LNCAP (cell line): Measurements from ENCODE around the gene DHX8.

ENCODE experiments used
- TF ChIP-seq, protein P1 (sequence below): fragments of 450-650 bp; IDR thresholded peaks from 2 replicates; pipeline ENCODE4 v1.5.1; 2017; ENCODE audit warnings: mild to moderate bottlenecking

DHX8 gene

DNA sequence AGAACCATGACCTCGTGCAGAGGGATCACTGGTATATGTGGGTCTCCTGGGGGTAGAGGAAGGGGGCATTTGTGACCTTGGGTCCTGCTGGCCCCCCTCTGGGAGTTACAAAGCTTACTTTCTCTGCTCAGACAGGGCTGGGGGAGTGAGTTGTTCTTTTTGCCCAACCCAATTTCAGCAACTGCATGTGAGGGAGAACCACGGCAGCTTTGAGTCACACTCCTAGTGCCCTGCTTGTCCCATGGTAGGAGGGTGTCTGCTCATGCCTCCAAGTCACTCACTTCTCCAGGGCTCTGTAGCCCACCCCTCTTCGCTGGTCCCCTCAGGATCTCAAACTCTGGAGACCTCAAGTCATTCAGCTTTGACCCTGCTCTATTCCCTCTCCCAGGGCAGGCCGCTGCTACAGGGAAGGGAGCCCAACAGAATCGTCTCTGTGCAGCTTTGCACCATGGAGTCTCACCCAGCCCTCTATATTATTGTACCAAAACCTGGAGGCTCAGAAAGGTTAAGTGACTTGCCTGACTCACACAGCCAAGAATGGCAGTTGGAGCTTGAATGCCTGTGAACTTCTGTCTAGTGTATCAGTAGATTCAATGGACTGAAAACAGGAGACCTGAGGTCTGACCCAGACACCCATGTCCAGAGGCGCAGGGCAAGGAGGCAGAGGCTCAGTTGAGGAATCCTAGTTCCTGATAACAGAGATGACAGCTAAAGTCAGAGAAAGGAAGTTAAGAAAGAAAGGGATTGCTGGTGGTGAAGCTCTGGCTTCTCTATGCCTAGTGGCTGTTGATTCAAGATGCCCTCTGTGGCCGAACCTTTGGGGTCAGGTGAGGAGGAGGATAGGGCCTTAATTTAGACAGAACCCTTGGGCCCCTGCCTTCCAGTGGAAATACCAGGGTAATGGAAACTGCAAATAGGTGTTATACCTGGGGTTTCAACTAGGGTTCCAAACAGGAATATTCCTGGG lies 77.0 kb downstream of the DHX8 start:
- TF ChIP-seq, protein P1, sequence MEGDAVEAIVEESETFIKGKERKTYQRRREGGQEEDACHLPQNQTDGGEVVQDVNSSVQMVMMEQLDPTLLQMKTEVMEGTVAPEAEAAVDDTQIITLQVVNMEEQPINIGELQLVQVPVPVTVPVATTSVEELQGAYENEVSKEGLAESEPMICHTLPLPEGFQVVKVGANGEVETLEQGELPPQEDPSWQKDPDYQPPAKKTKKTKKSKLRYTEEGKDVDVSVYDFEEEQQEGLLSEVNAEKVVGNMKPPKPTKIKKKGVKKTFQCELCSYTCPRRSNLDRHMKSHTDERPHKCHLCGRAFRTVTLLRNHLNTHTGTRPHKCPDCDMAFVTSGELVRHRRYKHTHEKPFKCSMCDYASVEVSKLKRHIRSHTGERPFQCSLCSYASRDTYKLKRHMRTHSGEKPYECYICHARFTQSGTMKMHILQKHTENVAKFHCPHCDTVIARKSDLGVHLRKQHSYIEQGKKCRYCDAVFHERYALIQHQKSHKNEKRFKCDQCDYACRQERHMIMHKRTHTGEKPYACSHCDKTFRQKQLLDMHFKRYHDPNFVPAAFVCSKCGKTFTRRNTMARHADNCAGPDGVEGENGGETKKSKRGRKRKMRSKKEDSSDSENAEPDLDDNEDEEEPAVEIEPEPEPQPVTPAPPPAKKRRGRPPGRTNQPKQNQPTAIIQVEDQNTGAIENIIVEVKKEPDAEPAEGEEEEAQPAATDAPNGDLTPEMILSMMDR: no peak

DNA sequence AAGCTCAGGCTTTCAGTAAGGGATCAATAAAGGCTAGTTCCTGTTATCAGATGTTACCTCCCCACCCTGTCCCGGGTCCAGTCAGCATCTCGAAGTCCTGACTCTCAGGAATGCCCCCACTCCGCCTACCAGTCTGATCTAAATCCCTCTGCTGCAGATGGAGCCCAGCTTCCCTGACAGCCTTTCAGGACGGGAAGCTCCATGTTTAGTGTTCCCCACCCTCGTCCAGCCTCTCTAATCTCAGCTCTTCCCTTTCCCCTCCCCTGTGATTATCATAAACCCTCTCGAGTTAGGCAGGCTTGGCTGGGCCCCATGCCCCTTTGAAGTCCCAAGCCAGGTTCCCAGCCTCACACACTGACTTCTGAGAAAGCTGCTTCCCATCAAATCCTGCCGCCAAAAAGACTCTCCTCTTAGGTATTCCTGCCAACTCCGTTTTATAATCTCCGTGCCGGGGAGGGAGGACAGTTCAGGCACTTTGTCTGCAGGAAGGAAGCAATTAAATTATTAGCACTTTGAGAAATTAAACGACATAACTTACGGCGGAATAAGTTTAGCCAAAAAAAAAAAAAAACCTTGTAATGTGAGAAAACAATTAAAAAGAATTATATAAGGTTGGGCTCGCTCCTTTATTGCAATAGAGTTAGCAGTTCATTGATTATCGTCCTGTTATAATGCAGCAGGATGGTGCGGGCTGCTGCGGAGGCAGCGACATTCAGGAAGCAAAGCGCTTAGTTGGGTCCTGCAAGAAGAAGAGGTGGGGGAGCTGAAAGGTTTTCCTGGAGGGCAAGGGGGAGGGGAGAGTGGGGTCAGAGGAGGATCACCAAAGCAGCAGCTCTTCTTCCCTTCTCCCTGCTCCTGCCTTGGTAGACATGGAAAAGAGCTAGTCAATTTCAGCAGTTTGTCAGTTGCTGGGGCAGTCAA lies 79.2 kb downstream of the DHX8 start:
- TF ChIP-seq, protein P1: no peak

DNA sequence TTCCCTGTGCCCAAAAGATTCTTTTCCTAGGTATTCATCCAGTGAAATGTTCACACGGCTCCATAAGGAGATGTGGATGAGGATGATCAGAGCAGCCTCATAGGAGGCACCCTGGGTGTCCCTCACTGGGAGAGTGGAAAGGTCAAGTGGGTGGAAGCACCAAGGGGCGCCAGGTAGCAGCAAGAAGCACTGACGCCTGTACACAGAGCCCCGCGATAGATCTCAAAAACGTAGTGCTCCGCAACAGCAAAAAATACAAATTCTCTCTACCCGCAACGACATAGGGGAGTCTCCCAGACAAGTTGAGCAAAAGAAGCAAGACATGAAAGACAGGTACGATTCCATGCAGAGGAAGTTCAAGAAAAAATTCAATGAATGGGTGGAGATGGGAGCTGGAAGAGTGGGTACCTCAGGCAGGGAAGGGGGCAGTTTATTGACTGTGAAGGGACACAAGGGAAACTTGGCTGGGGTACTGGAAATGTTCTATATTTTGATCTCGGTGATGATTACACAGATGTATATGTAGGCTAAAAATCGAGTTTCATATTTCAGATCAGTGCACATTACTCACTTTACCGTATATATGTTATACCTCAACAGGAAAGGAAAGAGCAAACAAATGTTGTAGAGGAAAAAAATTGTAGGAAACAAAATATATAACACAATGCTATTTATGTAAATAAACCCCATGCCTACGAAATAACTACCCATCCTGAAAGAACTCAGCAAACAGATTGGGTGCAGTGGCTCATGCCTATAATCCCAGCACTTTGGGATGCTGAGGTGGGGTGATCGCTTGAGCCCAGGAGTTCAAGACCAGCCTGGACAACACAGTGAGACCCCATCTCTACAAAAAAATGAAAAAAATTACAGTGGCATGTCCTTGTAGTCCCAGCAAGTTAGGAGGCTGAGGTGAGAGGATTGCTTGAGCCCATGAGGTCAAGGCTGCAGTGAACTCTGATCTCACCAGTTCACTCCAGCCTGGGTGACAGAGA lies 80.1 kb downstream of the DHX8 start:
- TF ChIP-seq, protein P1: no peak

DNA sequence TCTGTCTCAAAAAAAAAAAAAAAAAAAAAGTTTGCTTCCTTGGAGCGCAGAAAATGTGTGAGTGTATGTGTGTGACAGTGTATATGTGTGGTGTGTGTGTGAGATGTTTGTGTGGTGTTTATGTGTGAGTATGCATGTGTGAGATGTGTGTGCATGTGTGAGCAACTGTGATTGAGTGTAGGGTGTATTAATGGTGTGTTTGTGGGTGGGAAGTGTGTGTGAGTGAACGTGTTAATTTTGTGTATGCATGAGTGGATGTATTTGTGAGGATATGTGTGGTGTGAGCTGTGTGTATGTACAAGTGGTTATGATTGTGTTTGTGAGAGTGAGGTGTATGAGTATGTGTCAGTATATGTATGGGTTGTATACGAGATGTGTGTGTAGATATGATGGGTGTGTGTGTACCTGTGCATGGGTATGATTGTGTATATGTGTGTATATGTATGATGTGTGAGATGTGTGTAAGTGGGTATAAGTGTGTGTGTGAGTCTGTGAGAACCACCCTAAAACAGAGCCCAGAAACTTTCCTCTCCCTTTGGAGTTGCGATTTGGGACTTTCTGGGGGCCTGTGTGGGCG lies 84.8 kb downstream of the DHX8 start:
- TF ChIP-seq, protein P1: no peak

DNA sequence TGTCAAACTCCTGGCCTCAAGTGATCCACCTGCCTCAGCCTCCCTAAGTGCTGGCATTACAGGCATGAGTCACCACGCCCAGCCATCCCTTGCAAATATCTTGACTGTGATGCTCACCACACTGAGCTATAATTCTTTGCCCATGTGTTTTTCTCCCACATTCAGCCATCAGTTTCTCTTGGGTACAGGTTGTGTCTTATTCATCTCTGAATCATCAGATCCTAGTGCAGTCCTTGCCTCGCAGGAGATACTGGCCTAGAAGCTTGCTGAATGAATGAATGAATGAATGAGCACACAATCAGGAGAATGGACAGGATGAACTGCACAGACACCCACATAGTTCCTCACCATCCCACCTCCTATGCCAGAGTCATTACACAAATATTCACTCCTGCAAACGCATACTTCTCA lies 86.7 kb downstream of the DHX8 start:
- TF ChIP-seq, protein P1: no peak

DNA sequence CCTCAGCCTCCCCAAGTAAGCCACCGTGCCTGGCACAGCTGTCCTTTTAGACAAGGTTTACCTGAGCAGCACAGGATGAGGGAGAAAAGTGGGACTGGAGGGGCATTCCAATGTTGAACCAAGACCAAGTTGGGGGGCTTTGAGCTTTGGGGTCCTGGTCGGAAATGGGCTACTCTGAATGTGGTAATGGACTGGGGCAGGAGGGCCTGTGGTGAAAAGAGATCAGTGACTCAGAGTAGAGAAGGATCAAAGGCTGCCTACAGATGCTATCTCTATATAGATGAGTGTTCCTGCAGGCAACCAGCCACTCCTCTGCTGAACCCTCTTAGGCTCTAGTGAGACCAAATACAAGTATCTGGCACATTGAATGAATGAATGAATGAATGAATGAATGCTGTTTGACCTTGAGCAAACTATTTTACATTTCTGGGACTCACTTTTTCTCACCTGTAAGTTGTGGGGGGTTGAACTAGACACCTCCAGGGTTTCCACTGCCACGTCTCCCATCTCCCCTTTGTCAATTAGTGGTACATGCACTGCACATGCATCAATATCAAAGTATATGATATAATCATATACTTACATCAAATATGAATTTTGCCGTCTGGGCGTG lies 88.7 kb downstream of the DHX8 start:
- TF ChIP-seq, protein P1: no peak
